LNCaP clone FGC (cell line): ENCODE results near the gene FYN.

Experiments used
- DNase-seq: peaks from one replicate; pipeline ENCODE4 v3.0.0-alpha.2; 2011; ENCODE audit warnings: low read depth
- H3K4me3 ChIP-seq: 2 replicates; pipeline ENCODE4 v1.5.1; 2011; ENCODE audit warnings: mild to moderate bottlenecking, low read depth, low read length, control low read depth
- CTCF ChIP-seq: IDR thresholded peaks from 2 replicates; pipeline ENCODE4 v1.5.1; 2012; ENCODE audit warnings: mild to moderate bottlenecking; ENCODE audit not compliant: control insufficient read depth, insufficient read depth; ENCODE audit errors: extremely low read depth

The FYN gene

DNA sequence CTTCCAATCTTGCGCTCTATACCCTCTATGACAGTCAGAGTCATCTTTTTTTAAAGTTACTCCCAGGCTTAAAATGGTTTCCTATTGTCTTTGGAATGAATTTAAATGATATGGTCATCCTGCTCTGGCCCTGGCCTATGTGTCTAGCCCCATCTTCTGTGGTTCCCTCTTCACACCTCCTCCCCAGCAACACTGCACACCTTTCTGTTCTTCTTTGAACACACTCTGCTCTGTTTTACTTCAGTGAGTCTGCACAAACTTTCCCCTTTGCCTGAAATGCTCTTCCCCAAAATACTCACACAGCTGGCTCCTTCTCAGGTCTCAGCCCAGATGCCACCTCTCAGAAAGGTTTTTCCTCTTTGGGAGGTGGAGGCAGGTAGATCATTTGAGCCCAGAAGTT, 132.7 kb downstream of the FYN start:
- TF ChIP-seq CTCF = no peak
- DNase-seq = no peak
- no peak overlapping the region for H3K4me3 ChIP-seq

DNA sequence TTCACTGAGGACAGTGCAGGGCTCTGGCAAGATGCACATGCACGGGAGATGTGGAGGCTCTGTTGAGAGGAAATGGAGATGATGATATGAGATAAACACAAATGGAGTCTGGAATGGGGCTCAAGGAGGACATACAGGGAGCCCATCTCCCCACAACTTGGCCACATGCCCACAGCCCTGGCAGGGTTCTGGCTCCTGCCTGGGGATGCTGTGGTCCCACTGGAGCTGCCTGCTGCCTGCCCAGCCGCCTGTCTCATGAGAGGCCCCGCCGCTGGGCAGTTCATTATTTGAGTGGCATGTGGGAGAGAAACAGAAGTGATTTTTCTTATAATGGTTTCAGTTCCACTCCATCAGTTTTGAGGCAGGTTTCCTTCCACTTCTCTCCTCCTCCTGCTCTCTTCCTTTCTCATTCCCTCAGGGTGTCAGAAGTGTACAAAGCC, 134.0 kb downstream of the FYN start:
- DNase-seq = no peak
- no peak for TF ChIP-seq CTCF
- no peak overlapping the region for H3K4me3 ChIP-seq

DNA sequence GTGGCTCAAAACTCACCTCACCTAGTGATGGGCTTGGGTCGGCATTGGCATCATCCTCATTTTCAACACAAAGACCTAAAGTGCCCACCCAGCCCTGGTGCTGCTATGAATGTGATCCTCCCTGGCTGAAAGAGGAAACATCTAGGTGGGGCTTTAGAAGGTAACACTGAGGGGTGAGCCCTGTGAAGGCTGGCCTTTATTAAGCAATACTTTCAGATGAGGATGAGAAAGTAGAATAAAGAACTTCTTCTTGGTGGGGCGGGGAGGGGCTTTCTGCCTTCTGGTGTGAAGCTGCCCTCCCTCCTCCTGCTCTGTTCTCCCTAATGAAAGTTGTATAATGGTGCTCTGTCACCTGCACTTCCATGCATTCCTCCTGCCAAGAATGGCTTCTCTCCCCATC, 134.6 kb downstream of the FYN start:
- DNase-seq = no peak
- H3K4me3 ChIP-seq = no peak overlapping the region
- no peak for TF ChIP-seq CTCF

DNA sequence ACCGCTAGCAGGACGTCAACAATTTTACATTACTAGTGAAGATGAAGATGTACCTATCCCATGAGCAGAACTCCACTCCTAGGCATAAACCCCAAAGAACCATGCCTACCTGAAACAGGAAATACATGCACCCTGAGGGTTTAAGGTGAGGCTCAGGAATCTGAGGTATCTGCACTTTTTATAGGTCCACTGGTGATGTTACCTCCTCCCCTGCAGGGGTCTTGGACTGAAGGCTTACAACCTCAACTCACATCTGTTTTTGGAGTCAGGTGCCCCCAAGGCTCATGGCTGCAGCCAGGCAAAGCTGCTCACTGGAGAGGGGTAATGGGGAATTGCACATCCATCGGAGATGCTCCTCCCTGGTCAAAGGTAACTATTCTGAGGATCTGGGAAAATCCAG, 135.1 kb downstream of the FYN start:
- DNase-seq = no peak
- TF ChIP-seq CTCF = no peak
- no peak overlapping the region for H3K4me3 ChIP-seq

DNA sequence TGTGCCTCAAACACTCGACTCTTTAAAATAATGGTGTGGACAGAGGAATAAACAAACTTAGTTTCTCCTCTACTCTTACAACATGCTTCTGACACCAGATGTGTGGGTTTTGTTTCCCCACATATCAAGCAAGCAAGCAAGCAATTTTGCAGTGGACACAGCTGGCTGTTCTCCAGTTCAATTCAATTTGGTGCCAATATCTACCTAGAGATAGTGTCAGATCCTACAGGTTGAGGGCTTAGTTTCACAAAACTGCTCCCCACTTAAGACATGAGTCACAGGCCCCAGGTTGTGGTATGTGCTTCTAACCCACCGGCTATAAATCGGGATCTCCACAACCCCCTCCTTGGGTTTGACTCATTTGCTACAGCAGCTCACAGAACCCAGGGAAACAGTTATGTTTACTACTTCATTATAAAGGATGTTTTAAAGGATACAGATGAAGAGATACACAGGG, 136.2 kb downstream of the FYN start:
- no peak for TF ChIP-seq CTCF
- H3K4me3 ChIP-seq = no peak overlapping the region
- no peak for DNase-seq

DNA sequence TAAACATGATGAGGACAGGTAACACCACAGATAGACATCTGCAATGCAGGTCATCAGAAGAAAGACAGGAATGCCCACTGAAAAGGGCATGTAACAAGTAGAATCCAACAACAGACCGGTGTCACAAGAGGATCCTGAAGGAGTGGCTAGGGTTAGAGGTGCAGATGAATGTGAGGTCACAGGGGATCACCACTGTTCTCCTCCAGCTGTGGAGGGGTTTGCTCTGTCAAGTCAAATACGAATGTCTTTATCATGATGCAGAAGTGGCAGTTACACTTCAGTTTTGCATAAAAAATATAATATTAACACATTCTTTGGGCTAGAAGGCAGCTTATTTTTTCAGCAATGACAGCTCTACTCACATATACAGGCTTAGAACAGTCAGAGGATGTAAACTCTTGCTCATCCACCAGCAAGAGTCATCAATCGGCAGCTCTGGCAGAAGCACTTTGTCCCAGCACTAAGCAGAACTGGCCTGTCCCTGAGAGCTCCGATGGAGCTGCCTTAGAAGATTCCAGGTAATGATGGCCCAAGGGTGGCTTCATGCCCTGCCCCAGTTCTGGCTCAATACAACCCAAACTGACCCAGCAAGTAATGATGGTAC, 137.1 kb downstream of the FYN start:
- H3K4me3 ChIP-seq = no peak overlapping the region
- no peak for TF ChIP-seq CTCF
- DNase-seq = no peak
